T-helper 1 cell treated with Interleukin-12 subunit alpha and Interleukin-12 subunit beta and Interleukin-4 antibody, amounts not matched to agents 30 μg/mL and 1 μg/mL, for 36 hours (primary cell): ENCODE results near the gene SNAP25.

Experiments
- H3K27ac Mint-ChIP-seq: one replicate; pipeline ENCODE4 v1.8.0; 2021; ENCODE audit warnings: mild to moderate bottlenecking, mixed read lengths
- H3K27me3 Mint-ChIP-seq: one replicate; pipeline ENCODE4 v1.8.0; 2021; ENCODE audit warnings: low read depth, mixed read lengths
- H3K36me3 Mint-ChIP-seq: one replicate; pipeline ENCODE4 v1.8.0; 2021; ENCODE audit warnings: low read depth, mixed read lengths
- H3K4me1 Mint-ChIP-seq: one replicate; pipeline ENCODE4 v1.8.0; 2021; ENCODE audit warnings: low read depth, mixed read lengths
- H3K4me3 Mint-ChIP-seq: one replicate; pipeline ENCODE4 v1.8.0; 2021; ENCODE audit warnings: mild to moderate bottlenecking, moderate library complexity, mixed read lengths
- H3K9me3 Mint-ChIP-seq: one replicate; pipeline ENCODE4 v1.8.0; 2021; ENCODE audit warnings: mixed read lengths

SNAP25 gene

DNA sequence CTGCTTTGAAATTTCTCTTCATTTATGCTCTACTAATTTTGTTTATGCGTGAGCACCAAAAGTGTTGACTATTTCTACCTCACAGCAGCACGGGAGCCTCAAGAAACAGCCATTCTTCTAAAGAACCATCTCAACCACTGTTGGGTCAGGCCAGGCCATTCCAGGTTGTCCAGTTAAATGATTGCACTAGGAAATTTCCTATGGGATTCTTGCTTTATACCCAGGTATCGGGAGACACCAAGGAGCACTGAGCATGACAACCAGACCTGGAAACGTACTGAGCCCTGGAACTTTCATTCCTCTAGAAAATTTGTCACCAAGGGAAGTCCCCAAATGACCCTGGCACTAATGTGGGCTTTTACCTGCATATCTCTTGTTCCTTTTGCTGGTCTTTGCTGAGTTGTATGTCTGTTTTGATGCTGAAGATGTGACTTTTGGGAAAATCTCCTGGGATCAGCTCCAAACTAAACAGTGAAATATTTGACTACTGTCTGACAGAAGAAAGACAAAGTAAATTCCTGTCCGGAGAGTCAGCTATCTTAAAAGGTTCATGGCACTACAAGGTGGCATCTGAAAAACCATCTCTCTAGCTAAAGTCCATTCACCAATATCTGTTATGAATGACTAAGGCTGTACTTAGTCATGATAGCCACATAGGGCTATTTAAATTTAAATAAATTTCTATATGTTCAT lies 70.5 kb downstream of the SNAP25 start:
- H3K9me3 Mint-ChIP-seq = peaks cover 4% of the 10 kb centered on the region
- H3K27ac Mint-ChIP-seq = no peak overlapping the region
- H3K36me3 Mint-ChIP-seq = no peaks in the 10 kb centered on the region
- H3K4me1 Mint-ChIP-seq = no peaks in the 10 kb centered on the region
- peaks cover 3% of the 10 kb centered on the region for H3K27me3 Mint-ChIP-seq
- H3K4me3 Mint-ChIP-seq = no peak overlapping the region

DNA sequence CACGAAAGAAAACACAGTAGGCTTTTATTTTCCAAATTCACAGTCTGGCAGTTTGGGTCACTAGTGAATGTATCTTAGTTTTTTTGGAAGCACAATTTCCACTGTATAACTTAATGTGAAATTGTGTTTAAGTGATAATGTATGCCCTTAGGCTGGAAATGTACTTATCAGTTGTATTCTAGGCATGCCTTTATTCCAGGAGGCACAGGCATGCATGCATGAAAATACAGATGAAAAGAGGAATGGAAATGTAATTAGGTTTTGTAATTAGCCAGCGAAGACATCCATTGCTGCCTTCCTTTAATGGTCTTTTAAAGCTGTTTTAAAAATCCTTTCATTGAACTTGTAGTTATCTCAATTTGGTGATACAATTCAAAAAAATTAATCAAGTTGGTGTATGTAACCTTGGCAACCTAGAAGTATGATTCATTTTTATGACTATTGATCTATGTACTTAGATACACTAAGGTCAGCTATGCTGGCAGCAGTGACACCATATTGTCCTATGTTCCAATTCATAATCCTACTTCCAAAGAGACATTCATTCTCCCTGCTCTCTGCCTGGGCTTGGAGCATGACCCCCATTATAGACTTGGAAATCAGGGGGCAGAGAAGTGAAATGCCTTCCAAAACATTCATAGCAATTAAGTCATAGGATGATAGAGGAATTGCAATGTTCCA lies 73.1 kb downstream of the SNAP25 start:
- Mint-ChIP-seq H3K9me3 (no peaks in the 10 kb centered on the region), H3K36me3 (no peaks in the 10 kb centered on the region), H3K4me3 (no peak overlapping the region)

DNA sequence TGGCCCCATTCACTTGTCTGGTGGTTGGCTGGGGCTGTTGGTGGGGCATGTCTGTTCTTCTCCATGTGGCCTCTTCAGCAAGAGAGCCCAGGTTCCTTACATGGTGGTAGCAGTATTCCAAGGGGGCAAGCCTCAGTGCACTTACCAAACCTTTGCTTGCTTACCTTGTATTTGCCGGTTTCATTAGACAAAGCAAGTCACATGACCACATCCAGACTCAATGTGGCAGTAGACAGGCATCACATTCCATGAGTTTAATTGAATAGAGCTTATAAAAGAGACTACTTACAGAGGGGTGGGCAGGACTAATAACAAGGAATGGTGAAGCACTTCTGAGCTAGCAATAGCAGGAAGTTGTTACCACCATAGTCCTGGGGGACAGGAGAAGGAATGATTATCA lies 78.6 kb downstream of the SNAP25 start:
- Mint-ChIP-seq H3K36me3 (no peaks in the 10 kb centered on the region), H3K27ac (no peak overlapping the region), H3K4me1 (no peaks in the 10 kb centered on the region)

More for the DNA sequence above, 73.1 kb downstream of the SNAP25 start:
- H3K27ac Mint-ChIP-seq = no peak overlapping the region
- H3K27me3 Mint-ChIP-seq = no peaks in the 10 kb centered on the region
- H3K4me1 Mint-ChIP-seq = no peaks in the 10 kb centered on the region

DNA sequence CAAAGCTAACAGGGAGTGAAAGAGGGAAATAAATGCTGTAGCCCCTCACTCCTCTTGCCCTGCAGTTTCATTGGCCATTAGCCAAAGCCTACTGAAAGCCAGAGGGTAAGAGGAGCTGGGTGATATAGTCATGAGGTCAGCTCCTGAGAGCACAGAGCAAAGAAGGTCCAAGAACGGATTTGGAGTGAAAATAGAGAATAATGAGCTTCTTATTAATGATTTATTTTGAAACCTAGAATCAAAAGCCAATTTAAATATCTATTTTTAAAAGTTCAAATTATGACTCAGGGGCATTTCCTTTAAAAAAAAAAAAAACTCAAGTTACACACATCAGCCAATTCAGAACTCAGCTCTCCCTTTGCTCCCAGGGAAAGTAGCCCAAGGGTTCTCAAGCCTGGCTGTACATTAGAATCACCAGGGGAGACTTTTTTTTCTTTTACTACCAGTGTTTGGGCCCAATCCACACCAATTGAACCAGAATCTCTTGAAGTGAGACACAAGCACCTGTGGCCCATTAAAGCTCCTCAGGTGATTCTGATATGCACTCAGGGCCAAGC lies 79.1 kb downstream of the SNAP25 start:
- no peak overlapping the region for H3K4me3 Mint-ChIP-seq
- no peaks in the 10 kb centered on the region for H3K36me3 Mint-ChIP-seq
- H3K9me3 Mint-ChIP-seq = no peaks in the 10 kb centered on the region
- peaks cover 3% of the 10 kb centered on the region for H3K27me3 Mint-ChIP-seq
- no peak overlapping the region for H3K27ac Mint-ChIP-seq
- H3K4me1 Mint-ChIP-seq = no peaks in the 10 kb centered on the region

More for the DNA sequence above, 78.6 kb downstream of the SNAP25 start:
- no peak overlapping the region for H3K4me3 Mint-ChIP-seq
- H3K9me3 Mint-ChIP-seq = no peaks in the 10 kb centered on the region
- peaks cover 3% of the 10 kb centered on the region for H3K27me3 Mint-ChIP-seq

DNA sequence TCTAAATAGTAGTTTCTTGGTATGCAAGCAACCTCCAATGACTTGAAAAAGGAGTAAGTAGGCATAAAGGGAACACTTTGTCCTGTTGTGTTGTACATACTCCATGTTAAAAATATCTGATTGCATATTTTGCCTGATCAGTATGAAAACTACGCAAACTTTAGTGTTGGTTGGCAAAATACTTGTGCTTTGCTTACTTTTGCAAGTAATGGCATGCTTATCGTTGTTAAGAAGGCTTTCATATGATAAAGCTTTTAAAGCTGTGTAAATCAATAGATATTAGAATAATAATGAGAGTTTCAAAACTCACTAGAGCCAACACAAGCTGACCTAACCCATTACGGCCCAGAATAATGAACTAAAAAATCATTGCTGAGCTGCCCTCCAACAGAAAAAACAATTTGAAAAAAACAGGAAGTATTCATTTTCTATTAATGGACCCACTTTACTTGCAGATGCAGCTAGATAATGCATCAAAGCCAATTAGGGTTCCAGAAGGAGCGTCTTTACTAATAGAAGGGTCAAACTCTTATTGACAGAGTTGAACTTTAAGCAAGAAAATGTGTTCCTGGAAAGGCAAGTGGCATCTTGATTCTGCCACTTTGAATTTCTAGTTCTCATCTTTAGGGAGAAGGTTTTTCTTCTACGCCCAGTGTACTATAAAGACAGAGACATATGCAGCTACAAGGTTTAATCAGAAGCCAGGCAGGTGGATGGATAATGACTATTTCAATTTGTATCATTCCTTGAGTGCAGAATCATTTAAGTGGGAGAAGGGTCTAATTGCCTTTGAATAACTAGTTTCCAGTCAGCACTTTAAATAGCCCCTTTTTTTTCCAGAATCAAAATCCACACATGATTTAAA lies 82.2 kb downstream of the SNAP25 start:
- peaks cover 3% of the 10 kb centered on the region for H3K27me3 Mint-ChIP-seq
- H3K27ac Mint-ChIP-seq = no peak overlapping the region
- no peaks in the 10 kb centered on the region for H3K9me3 Mint-ChIP-seq
- H3K4me1 Mint-ChIP-seq = no peaks in the 10 kb centered on the region
- H3K4me3 Mint-ChIP-seq = no peak overlapping the region
- H3K36me3 Mint-ChIP-seq = no peaks in the 10 kb centered on the region

DNA sequence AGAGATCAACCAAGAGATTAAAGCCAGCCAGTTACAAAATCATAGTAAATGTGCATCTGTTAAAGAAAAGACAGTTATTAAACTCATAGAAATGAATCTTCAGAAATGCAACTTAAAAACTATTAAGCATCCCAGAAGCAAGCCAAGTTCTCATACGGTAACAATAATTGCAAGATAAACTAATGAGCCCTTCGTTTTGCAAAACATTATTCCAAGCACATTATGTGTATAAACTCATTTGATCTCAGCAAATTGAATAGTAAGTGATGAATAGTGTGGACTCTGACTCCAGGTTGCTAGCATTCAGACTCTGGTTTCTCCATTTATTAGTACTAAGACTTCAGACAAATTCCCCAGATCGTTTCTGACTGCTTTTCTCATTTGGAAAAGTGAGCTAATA lies 85.2 kb downstream of the SNAP25 start:
- Mint-ChIP-seq H3K4me1 (peaks cover 2% of the 10 kb centered on the region), H3K27ac (no peak overlapping the region), H3K27me3 (peaks cover 7% of the 10 kb centered on the region), H3K9me3 (no peaks in the 10 kb centered on the region), H3K4me3 (no peak overlapping the region), H3K36me3 (no peaks in the 10 kb centered on the region)

DNA sequence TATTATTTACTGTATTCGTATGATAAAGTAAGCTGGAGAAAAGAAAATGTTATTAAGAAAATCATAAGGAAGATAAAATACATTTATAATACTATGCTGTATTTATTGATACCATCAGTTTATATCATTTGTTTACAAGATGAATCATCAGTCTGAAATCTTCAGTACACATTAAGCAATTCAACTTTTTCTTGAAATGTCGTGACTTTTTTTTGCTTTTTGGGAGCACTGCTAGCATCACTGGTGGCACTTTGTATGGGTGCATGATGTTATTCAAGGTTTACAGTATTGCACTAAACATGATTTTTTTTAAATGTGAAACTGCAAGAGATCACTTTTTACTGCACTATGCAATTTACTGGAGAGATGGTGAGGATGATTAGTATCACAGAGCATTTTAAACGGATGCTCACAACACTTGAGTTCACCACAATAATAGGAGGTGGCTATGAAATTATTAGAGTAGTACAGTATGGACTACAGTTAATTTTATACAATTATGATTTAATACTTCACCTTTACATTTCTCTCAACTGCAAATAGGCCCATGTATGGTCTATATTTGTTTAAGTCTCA lies 85.9 kb downstream of the SNAP25 start:
- Mint-ChIP-seq H3K4me1 (peaks cover 2% of the 10 kb centered on the region), H3K9me3 (no peaks in the 10 kb centered on the region), H3K27ac (no peak overlapping the region), H3K27me3 (peaks cover 9% of the 10 kb centered on the region), H3K4me3 (no peak overlapping the region), H3K36me3 (no peaks in the 10 kb centered on the region)

DNA sequence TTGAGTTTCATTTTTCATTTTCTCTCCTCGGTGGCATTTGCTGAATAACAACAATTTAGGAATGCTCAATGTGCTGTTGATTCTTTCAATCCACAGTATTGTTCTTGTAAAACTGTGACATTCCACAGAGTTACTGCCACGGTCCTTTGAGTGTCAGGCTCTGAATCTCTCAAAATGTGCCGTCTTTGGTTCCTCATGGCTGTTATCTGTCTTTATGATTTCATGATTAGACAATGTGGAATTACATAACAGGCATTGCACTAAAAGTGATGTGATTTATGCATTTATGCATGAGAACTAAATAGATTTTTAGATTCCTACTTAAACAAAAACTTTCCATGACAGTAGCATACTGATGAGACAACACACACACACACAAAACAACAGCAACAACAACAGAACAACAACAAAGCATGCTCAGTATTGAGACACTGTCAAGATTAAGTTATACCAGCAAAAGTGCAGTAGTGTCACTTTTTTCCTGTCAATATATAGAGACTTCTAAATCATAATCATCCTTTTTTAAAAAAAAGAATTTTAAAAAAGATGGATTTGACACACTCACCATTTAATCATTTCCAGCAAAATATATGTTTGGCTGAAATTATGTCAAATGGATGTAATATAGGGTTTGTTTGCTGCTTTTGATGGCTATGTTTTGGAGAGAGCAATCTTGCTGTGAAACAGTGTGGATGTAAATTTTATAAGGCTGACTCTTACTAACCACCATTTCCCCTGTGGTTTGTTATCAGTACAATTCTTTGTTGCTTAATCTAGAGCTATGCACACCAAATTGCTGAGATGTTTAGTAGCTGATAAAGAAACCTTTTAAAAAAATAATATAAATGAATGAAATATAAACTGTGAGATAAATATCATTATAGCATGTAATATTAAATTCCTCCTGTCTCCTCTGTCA lies 88.1 kb downstream of the SNAP25 start:
- no peak overlapping the region for H3K27ac Mint-ChIP-seq

DNA sequence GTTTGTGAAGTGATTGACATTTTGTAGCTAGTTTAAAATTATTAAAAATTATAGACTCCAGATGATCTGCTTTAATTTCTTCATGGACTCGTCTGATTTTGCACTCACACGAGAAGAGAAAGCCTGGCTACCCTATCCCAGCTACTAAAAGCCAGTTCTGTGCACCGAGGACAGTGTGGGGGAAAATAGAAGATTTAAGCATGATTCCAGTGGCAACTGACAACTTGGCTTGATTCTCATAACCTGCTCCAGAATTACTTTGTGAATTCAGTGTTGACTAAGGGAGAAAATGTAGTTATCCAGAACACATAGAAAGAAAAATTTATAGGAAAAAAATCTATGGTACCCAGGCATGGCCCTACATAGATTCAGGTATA lies 88.7 kb downstream of the SNAP25 start:
- no peak overlapping the region for H3K4me3 Mint-ChIP-seq

More for the DNA sequence above, 88.1 kb downstream of the SNAP25 start:
- H3K9me3 Mint-ChIP-seq = no peaks in the 10 kb centered on the region
- peaks cover 14% of the 10 kb centered on the region for H3K27me3 Mint-ChIP-seq
- peaks cover 2% of the 10 kb centered on the region for H3K4me1 Mint-ChIP-seq
- no peak overlapping the region for H3K4me3 Mint-ChIP-seq
- H3K36me3 Mint-ChIP-seq = no peaks in the 10 kb centered on the region

DNA sequence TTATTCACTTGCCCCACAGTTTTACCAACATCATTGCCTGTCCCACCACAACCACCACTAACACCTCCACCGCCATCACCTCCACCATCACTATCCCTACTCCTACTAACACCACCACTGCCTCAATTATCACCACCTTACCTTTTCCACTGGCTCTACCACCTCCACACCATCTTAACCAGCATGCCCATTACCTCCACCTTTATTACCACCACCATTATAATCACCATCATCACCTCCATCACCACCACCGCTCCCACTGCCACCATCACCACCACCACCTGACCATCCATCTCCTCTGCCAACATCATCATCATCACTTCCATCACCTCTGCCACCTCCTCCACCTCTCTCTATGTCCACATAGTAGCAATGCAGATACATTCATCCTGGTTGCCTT lies 90.0 kb downstream of the SNAP25 start:
- Mint-ChIP-seq H3K4me1 (peaks cover 2% of the 10 kb centered on the region), H3K27me3 (peaks cover 18% of the 10 kb centered on the region), H3K27ac (no peak overlapping the region), H3K9me3 (no peaks in the 10 kb centered on the region), H3K4me3 (no peak overlapping the region), H3K36me3 (no peaks in the 10 kb centered on the region)

More for the DNA sequence above, 88.7 kb downstream of the SNAP25 start:
- H3K4me1 Mint-ChIP-seq = peaks cover 2% of the 10 kb centered on the region
- no peaks in the 10 kb centered on the region for H3K9me3 Mint-ChIP-seq
- peaks cover 18% of the 10 kb centered on the region for H3K27me3 Mint-ChIP-seq
- H3K27ac Mint-ChIP-seq = no peak overlapping the region
- no peaks in the 10 kb centered on the region for H3K36me3 Mint-ChIP-seq

DNA sequence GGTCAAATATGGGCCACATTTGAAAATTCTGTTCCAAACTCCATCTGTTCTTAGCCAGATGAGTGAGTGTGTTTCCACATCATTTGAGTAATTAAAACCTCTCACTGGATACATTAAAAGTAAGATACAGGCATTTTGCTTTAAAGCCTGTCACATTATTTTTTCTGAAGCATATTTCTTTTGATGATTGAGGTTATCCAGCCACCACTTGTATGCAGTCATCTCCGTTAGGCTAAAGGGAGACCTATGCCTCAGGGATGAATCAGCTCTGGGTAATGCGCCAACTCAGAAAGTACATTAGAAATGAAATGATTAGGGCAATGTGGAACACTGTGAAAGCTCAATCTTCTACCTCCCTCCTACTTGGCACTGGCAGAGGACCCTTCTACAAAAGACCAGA lies 90.7 kb downstream of the SNAP25 start:
- H3K27me3 Mint-ChIP-seq = peaks cover 18% of the 10 kb centered on the region
- peaks cover 2% of the 10 kb centered on the region for H3K4me1 Mint-ChIP-seq
- H3K36me3 Mint-ChIP-seq = no peaks in the 10 kb centered on the region
- H3K9me3 Mint-ChIP-seq = no peaks in the 10 kb centered on the region
- no peak overlapping the region for H3K4me3 Mint-ChIP-seq
- no peak overlapping the region for H3K27ac Mint-ChIP-seq

DNA sequence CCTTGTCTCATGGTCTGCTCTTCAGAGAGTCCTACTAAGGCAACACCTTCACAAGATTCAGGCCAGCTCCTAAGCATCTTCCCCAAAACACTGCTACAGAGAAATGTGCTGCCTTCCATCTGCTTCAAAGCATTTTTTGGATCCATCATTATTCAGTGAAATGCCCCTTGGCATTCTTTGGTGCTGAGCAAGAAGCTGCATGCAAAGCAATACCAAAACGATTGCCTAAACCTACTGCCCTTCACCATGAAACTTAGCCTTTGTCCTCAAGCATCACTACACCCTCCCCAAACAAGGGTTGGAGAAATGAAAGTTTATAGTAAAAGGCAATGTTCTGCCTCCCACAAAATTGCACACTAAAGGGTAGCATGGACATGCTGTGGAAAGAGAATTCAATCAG lies 93.5 kb downstream of the SNAP25 start:
- Mint-ChIP-seq H3K9me3 (no peaks in the 10 kb centered on the region), H3K36me3 (no peaks in the 10 kb centered on the region), H3K4me3 (no peak overlapping the region), H3K4me1 (no peaks in the 10 kb centered on the region), H3K27me3 (peaks cover 24% of the 10 kb centered on the region), H3K27ac (no peak overlapping the region)

DNA sequence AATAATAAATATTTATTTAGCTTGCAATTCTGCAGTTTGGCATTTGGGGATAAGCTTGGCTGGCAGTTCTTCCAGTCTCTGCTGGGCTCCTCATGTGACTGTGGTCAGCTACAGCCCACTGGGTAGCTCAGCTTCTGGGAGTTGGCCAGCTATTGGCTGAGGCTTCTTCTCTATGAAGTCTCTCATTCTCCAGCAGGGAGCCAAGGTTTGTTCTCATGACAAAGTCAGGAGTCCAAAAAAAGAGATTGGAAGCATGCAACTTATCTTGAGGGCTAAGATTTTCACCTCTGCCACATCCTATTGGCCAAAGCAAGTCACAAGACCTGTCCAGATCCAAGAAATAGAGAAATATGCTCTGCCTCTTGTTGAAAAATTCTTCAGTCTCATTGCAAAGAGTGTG lies 94.6 kb downstream of the SNAP25 start:
- H3K27ac Mint-ChIP-seq = no peak overlapping the region
- no peaks in the 10 kb centered on the region for H3K36me3 Mint-ChIP-seq
- no peaks in the 10 kb centered on the region for H3K9me3 Mint-ChIP-seq
- H3K27me3 Mint-ChIP-seq = peaks cover 24% of the 10 kb centered on the region
- no peak overlapping the region for H3K4me3 Mint-ChIP-seq
- no peaks in the 10 kb centered on the region for H3K4me1 Mint-ChIP-seq
